H54 (cell line): ENCODE data around the gene TMEM156.

Experiments used
- DNase-seq: peaks from one replicate; pipeline ENCODE4 v3.0.0; 2011; ENCODE audit warnings: low spot score, mixed read lengths; ENCODE audit not compliant: insufficient read length
- FAIRE-seq: peaks from 3 replicates; lab custom pipeline; 2011; peaks lifted over from hg19 to GRCh38; lab: Jason Lieb, UNC
- POLR2A ChIP-seq: IDR thresholded peaks from 2 replicates; pipeline ENCODE4 v1.6.1; 2011; ENCODE audit warnings: low read depth, mild to moderate bottlenecking, low read length

The TMEM156 gene

GRCh38 chr4:38925492-38926413 lies 106.5 kb downstream of the TMEM156 start:
- TF ChIP-seq POLR2A: no peak
- no peak for FAIRE-seq

GRCh38 chr4:38924353-38924752 lies 107.9 kb downstream of the TMEM156 start:
- FAIRE-seq: no peak
- TF ChIP-seq POLR2A: no peak
- no peak for DNase-seq

More at GRCh38 chr4:38925492-38926413, 106.5 kb downstream of the TMEM156 start:
- DNase-seq: no peak

GRCh38 chr4:38923746-38924145 lies 108.5 kb downstream of the TMEM156 start:
- DNase-seq (no peak), FAIRE-seq (no peak)
- TF ChIP-seq POLR2A: no peak

- no peak for DNase-seq
- FAIRE-seq: no peak
- no peak for TF ChIP-seq POLR2A
Observed at GRCh38 chr4:38921151-38921550, 111.1 kb downstream of the TMEM156 start.

- DNase-seq (no peak), FAIRE-seq (no peak)
- no peak for TF ChIP-seq POLR2A
Observed at GRCh38 chr4:38920677-38921076, 111.5 kb downstream of the TMEM156 start.

GRCh38 chr4:38920186-38920585 lies 112.0 kb downstream of the TMEM156 start:
- no peak for TF ChIP-seq POLR2A
- FAIRE-seq (no peak), DNase-seq (no peak)

GRCh38 chr4:38919494-38919893 lies 112.7 kb downstream of the TMEM156 start:
- no peak for TF ChIP-seq POLR2A
- DNase-seq (no peak), FAIRE-seq (no peak)

- no peak for FAIRE-seq
- TF ChIP-seq POLR2A: no peak
Observed at GRCh38 chr4:38917481-38918025, 114.7 kb downstream of the TMEM156 start.

More at GRCh38 chr4:38917481-38918025, 114.7 kb downstream of the TMEM156 start:
- no peak for DNase-seq
